HepG2 (cell line): Measurements from ENCODE around the gene PPP2R5E. TPM values are rescaled to one million over a fixed set of nuclear protein-coding genes. Genes with fewer than 3 reads are reported as not detected.
A peak's percentile ranks its signal among the peaks of the same experiment; 100 is the strongest.

Experiments used
- ARHGAP35 ChIP-seq: sonication (generic); formaldehyde crosslinking; IDR thresholded peaks from 2 replicates; pipeline ENCODE4 v1.9.0; 2022; ENCODE audit warnings: mild to moderate bottlenecking, inconsistent platforms, moderate library complexity, missing genetic modification reagents, borderline replicate concordance
- CBX5 ChIP-seq: sonication (generic); formaldehyde crosslinking; IDR thresholded peaks from 2 replicates; pipeline ENCODE4 v1.4.0; 2020; ENCODE audit warnings: missing genetic modification reagents, borderline replicate concordance
- FOSL2 ChIP-seq: sonication (generic); formaldehyde crosslinking; IDR thresholded peaks from 2 replicates; pipeline ENCODE4 v1.4.0; 2020; ENCODE audit warnings: missing genetic modification reagents
- FOXK1 ChIP-seq: sonication (generic); formaldehyde crosslinking; IDR thresholded peaks from 2 replicates; pipeline ENCODE4 v1.4.0; 2020; ENCODE audit warnings: low read depth, missing genetic modification reagents, borderline replicate concordance
- FOXO1 ChIP-seq: sonication (generic); formaldehyde crosslinking; IDR thresholded peaks from 2 replicates; pipeline ENCODE4 v1.4.0; 2020; ENCODE audit warnings: missing genetic modification reagents
- GFI1 ChIP-seq: sonication (generic); formaldehyde crosslinking; IDR thresholded peaks from 2 replicates; pipeline ENCODE4 v1.5.0; 2020; ENCODE audit warnings: missing genetic modification reagents, mild to moderate bottlenecking, borderline replicate concordance
- HCFC1 ChIP-seq: fragments of 150-350 bp; IDR thresholded peaks from 2 replicates; pipeline ENCODE4 v1.6.1; 2014; ENCODE audit warnings: low read depth, low read length
- HNF4G ChIP-seq, 2 experiments: sonication (generic) in 1 of 2; formaldehyde crosslinking in 1 of 2; IDR thresholded peaks; 2 replicates each; pipeline versions ENCODE4 v1.4.0 to v1.6.1; 2011 to 2020; ENCODE audit warnings: borderline replicate concordance in 2 of 2, low read depth in 2 of 2, mild to moderate bottlenecking in 2 of 2, low read length in 1 of 2, missing genetic modification reagents in 1 of 2, moderate library complexity in 1 of 2
- JUN ChIP-seq: sonication (generic); formaldehyde crosslinking; IDR thresholded peaks from 2 replicates; pipeline ENCODE4 v1.4.0; 2020; ENCODE audit warnings: mild to moderate bottlenecking, missing genetic modification reagents
- KDM4B ChIP-seq: sonication (generic); formaldehyde crosslinking; IDR thresholded peaks from 2 replicates; pipeline ENCODE4 v1.4.0; 2020; ENCODE audit warnings: missing genetic modification reagents
- KDM5B ChIP-seq: sonication (generic); formaldehyde crosslinking; IDR thresholded peaks from 2 replicates; pipeline ENCODE4 v1.4.0; 2020; ENCODE audit warnings: missing genetic modification reagents, mild to moderate bottlenecking, borderline replicate concordance
- LCORL ChIP-seq, 2 experiments: fragments of 450-650 bp in 1 of 2; sonication (generic) in 1 of 2; formaldehyde crosslinking in 1 of 2; IDR thresholded peaks; 2 replicates each; pipeline versions ENCODE4 v1.5.0 to v1.6.1; 2017 to 2020; ENCODE audit warnings: antibody characterized with exemption in 1 of 2, missing genetic modification reagents in 1 of 2
- NFYB ChIP-seq: sonication (generic); formaldehyde crosslinking; IDR thresholded peaks from 2 replicates; pipeline ENCODE4 v1.4.0; 2020; ENCODE audit warnings: missing genetic modification reagents
- NR2F1 ChIP-seq, 2 experiments: fragments of 450-650 bp in 1 of 2; formaldehyde crosslinking in 1 of 2; IDR thresholded peaks; 2 replicates each; pipeline versions ENCODE4 v1.5.0 to v1.6.1; 2016 to 2020; ENCODE audit warnings: mild to moderate bottlenecking in 1 of 2, missing compliant biosample characterization in 1 of 2, missing genetic modification reagents in 1 of 2, moderate library complexity in 1 of 2
- NR2F2 ChIP-seq: IDR thresholded peaks from 2 replicates; pipeline ENCODE4 v1.6.1; 2012; ENCODE audit warnings: low read depth, inconsistent platforms, borderline replicate concordance
- PAX8 ChIP-seq: sonication (generic); formaldehyde crosslinking; IDR thresholded peaks from 2 replicates; pipeline ENCODE4 v1.8.0; 2022; ENCODE audit warnings: mild to moderate bottlenecking, missing genetic modification reagents, borderline replicate concordance
- SMC3 ChIP-seq: IDR thresholded peaks from 2 replicates; pipeline ENCODE4 v1.6.1; 2011; ENCODE audit warnings: low read length, improper control_type of control experiment
- SNAI1 ChIP-seq: sonication (generic); formaldehyde crosslinking; IDR thresholded peaks from 2 replicates; pipeline ENCODE4 v1.5.0; 2020; ENCODE audit warnings: mild to moderate bottlenecking, missing genetic modification reagents, borderline replicate concordance
- SOX5 ChIP-seq: IDR thresholded peaks from 2 replicates; pipeline ENCODE4 v1.6.1; 2016; ENCODE audit warnings: borderline replicate concordance
- SP1 ChIP-seq, 2 experiments: fragments of 450-650 bp in 1 of 2; sonication (generic) in 1 of 2; formaldehyde crosslinking in 1 of 2; IDR thresholded peaks; 2 replicates each; pipeline versions ENCODE4 v1.4.0 to v1.6.1; 2016 to 2020; ENCODE audit warnings: missing genetic modification reagents in 1 of 2
- SRF ChIP-seq: IDR thresholded peaks from 2 replicates; pipeline ENCODE4 v1.6.1; 2011; ENCODE audit warnings: mild to moderate bottlenecking, low read depth, low read length, moderate library complexity
- STAG1 ChIP-seq: sonication (generic); formaldehyde crosslinking; IDR thresholded peaks from 2 replicates; pipeline ENCODE4 v1.4.0; 2020; ENCODE audit warnings: missing genetic modification reagents
- TP53 ChIP-seq: sonication (generic); formaldehyde crosslinking; conservative IDR thresholded peaks from 2 replicates; pipeline ENCODE4 v1.4.0; 2020; ENCODE audit warnings: missing genetic modification reagents
- ZBTB20 ChIP-seq: sonication (generic); formaldehyde crosslinking; IDR thresholded peaks from 2 replicates; pipeline ENCODE4 v1.8.1; 2023; ENCODE audit warnings: missing genetic modification reagents, low read depth, mild to moderate bottlenecking, borderline replicate concordance
- ZKSCAN5 ChIP-seq: sonication (generic); formaldehyde crosslinking; IDR thresholded peaks from 2 replicates; pipeline ENCODE4 v1.5.1; 2020; ENCODE audit warnings: mild to moderate bottlenecking, missing genetic modification reagents
- ZNF124 ChIP-seq: sonication (generic); formaldehyde crosslinking; IDR thresholded peaks from 2 replicates; pipeline ENCODE4 v1.4.0; 2020; ENCODE audit warnings: missing genetic modification reagents
- ZNF205 ChIP-seq: IDR thresholded peaks from 2 replicates; pipeline ENCODE4 v1.6.1; 2018; ENCODE audit warnings: missing biosample characterization, missing genetic modification reagents
- ZNF382 ChIP-seq: sonication (generic); formaldehyde crosslinking; IDR thresholded peaks from 2 replicates; pipeline ENCODE4 v1.5.0; 2020; ENCODE audit warnings: missing genetic modification reagents, mild to moderate bottlenecking, borderline replicate concordance
- ZNF468 ChIP-seq: sonication (generic); formaldehyde crosslinking; IDR thresholded peaks from 2 replicates; pipeline ENCODE4 v1.8.0; 2022; ENCODE audit warnings: mild to moderate bottlenecking, moderate library complexity, missing genetic modification reagents
- ZNF552 ChIP-seq: sonication (generic); formaldehyde crosslinking; IDR thresholded peaks from 2 replicates; pipeline ENCODE4 v1.9.0; 2022; ENCODE audit warnings: missing genetic modification reagents, mild to moderate bottlenecking, borderline replicate concordance
- ZNF678 ChIP-seq: sonication (generic); formaldehyde crosslinking; IDR thresholded peaks from 2 replicates; pipeline ENCODE4 v1.4.0; 2020; ENCODE audit warnings: mild to moderate bottlenecking, missing genetic modification reagents
- ZNF747 ChIP-seq: sonication (generic); formaldehyde crosslinking; IDR thresholded peaks from 2 replicates; pipeline ENCODE4 v1.8.1; 2023; ENCODE audit warnings: missing genetic modification reagents, mild to moderate bottlenecking, borderline replicate concordance
- polyA plus RNA-seq, 8 experiments: library from polyadenylated mRNA; depleted of rRNA in 3 of 8; stranded (reverse) in 7 of 8; unstranded in 1 of 8; fragments of >200 nt; fragmentation: Illumina TruSeq in 4 of 8; extraction: Trizol in 4 of 8; gene quantifications; 2 replicates each; pipeline versions ENCODE4 v1.2.1 to v1.2.3, GENCODE V29; 2011 to 2016; ENCODE audit warnings: low read depth in 4 of 8, missing spikeins in 1 of 8, mixed read lengths in 1 of 8; ENCODE audit not compliant: insufficient read depth in 1 of 8
- total RNA-seq, 5 experiments: library from RNA; depleted of rRNA; stranded (reverse); fragments of >200 nt; fragmentation: Illumina TruSeq; extraction: Trizol; gene quantifications; 2 replicates each; pipeline ENCODE4 v1.2.3, GENCODE V29; 2016; ENCODE audit warnings: low read depth in 1 of 5
- TF ChIP-seq, protein P1 (sequence below): sonication (generic); formaldehyde crosslinking; IDR thresholded peaks from 2 replicates; pipeline ENCODE4 v1.8.1; 2023; ENCODE audit warnings: mild to moderate bottlenecking, missing genetic modification reagents, borderline replicate concordance
- TF ChIP-seq, protein P2 (sequence below): sonication (generic); formaldehyde crosslinking; IDR thresholded peaks from 2 replicates; pipeline ENCODE4 v1.4.0; 2020; ENCODE audit warnings: mild to moderate bottlenecking, missing genetic modification reagents

Gene PPP2R5E
- total and polyA plus RNA-seq, 2 of the 13 experiments (the other 11 are each of a cell fraction or from before 2014, with no cell fraction given) = 8.9 to 11.0 TPM

DNA sequence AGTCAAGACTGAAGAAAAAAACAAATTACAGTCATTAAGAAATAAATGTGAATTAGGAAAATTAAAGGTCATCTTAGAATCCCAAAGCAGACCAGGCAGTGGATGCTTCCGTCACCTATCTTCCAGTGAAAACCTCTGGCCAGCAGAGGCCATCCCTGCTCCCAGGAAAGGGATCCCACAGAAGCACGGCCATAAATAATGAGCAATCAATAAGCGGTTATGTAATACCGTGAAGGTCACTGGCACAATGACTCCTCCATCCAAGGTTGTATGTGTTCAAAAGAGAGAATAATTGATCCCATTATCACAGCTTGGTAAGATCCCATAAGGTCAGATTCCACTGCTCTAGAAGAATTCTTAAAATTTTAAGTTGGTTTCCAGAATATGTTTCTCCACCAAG, 85.7 kb downstream of the PPP2R5E start (continued):
- TF ChIP-seq ZBTB20 (CRISPR knock-in tag) = no peak
- no peak for TF ChIP-seq ZNF205 (CRISPR knock-in tag)
- peak; percentile 56; the same call in 1 of the 2 replicates for TF ChIP-seq FOXO1 (CRISPR knock-in tag)
- TF ChIP-seq ZNF382 (CRISPR knock-in tag) = no peak
- TF ChIP-seq FOXK1 (CRISPR knock-in tag) = peak; percentile 73; the same call in 1 of the 2 replicates
- no peak for TF ChIP-seq TP53
- TF ChIP-seq SMC3 = peak; percentile 66
- TF ChIP-seq, protein P1, sequence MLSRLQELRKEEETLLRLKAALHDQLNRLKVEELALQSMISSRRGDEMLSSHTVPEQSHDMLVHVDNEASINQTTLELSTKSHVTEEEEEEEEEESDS (CRISPR knock-in tag) = no peak
- TF ChIP-seq KDM5B (CRISPR knock-in tag) = no peak
- TF ChIP-seq SOX5 (CRISPR knock-in tag) = peak; percentile 78; the same call in 1 of the 2 replicates
- TF ChIP-seq SP1 (IDR thresholded peaks at IDR 0.05) = no peak
- no peak for TF ChIP-seq SP1 (CRISPR knock-in tag; IDR thresholded peaks at IDR 0.05)
- TF ChIP-seq HNF4G (IDR thresholded peaks at IDR 0.05; ENCODE audit: borderline replicate concordance, low read depth, low read length) = no peak
- no peak for TF ChIP-seq HNF4G (CRISPR knock-in tag; IDR thresholded peaks at IDR 0.05; ENCODE audit: borderline replicate concordance, low read depth)
- no peak for TF ChIP-seq ZNF468 (CRISPR knock-in tag)
- no peak for TF ChIP-seq PAX8
- no peak; a peak in 1 of 4 replicates for TF ChIP-seq NR2F1 (CRISPR knock-in tag; IDR thresholded peaks at IDR 0.05)
- no peak; the same call in 1 of the 2 replicates for TF ChIP-seq CBX5
- TF ChIP-seq ZKSCAN5 (CRISPR knock-in tag) = no peak
- TF ChIP-seq STAG1 = peak; percentile 72
- TF ChIP-seq SNAI1 (CRISPR knock-in tag) = no peak
- no peak for TF ChIP-seq SRF
- TF ChIP-seq KDM4B (CRISPR knock-in tag) = peak; percentile 31; the same call in 1 of the 2 replicates
- TF ChIP-seq ZNF552 = no peak
- TF ChIP-seq JUN (CRISPR knock-in tag) = no peak
- no peak for TF ChIP-seq ZNF678 (CRISPR knock-in tag)
- TF ChIP-seq ZNF124 = no peak
- TF ChIP-seq LCORL (IDR thresholded peaks at IDR 0.05) = no peak
- TF ChIP-seq LCORL (CRISPR knock-in tag; IDR thresholded peaks at IDR 0.05) = peak; percentile 36; the same call in 1 of the 2 replicates
- 0 out of 2 replicates have a peak, but pooled peaks have one; percentile 23 for TF ChIP-seq NR2F2
- no peak for TF ChIP-seq ZNF747 (CRISPR knock-in tag)
- TF ChIP-seq FOSL2 (CRISPR knock-in tag) = peak; percentile 81
- no peak for TF ChIP-seq ARHGAP35 (CRISPR knock-in tag)
- TF ChIP-seq NFYB (CRISPR knock-in tag) = no peak
- no peak for TF ChIP-seq HCFC1
- TF ChIP-seq, protein P2, sequence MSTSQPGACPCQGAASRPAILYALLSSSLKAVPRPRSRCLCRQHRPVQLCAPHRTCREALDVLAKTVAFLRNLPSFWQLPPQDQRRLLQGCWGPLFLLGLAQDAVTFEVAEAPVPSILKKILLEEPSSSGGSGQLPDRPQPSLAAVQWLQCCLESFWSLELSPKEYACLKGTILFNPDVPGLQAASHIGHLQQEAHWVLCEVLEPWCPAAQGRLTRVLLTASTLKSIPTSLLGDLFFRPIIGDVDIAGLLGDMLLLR (CRISPR knock-in tag) = no peak
- TF ChIP-seq GFI1 = 0 out of 2 replicates have a peak, but pooled peaks have one; percentile 21
